Endothelial cell (in vitro differentiated cells): Measurements from ENCODE around the gene NRXN2. TPM values are rescaled to one million over a fixed set of nuclear protein-coding genes. Genes with fewer than 3 reads are reported as not detected.

Experiments
- DNase-seq: peaks from one replicate; pipeline ENCODE4 v3.0.0; 2021; ENCODE audit warnings: low spot score
- H3K27ac Mint-ChIP-seq: one replicate; pipeline ENCODE4 v1.8.0; 2021; ENCODE audit warnings: mixed read lengths, inconsistent platforms; ENCODE audit not compliant: unreplicated experiment
- H3K27me3 Mint-ChIP-seq: one replicate; pipeline ENCODE4 v1.8.0; 2021; ENCODE audit warnings: mild to moderate bottlenecking, moderate library complexity, mixed read lengths, inconsistent platforms; ENCODE audit not compliant: unreplicated experiment
- H3K36me3 Mint-ChIP-seq: one replicate; pipeline ENCODE4 v1.8.0; 2021; ENCODE audit warnings: mild to moderate bottlenecking, low read depth, mixed read lengths, inconsistent platforms; ENCODE audit not compliant: unreplicated experiment
- H3K4me1 Mint-ChIP-seq: one replicate; pipeline ENCODE4 v1.8.0; 2021; ENCODE audit warnings: mild to moderate bottlenecking, mixed read lengths, inconsistent platforms; ENCODE audit not compliant: unreplicated experiment
- H3K4me3 Mint-ChIP-seq: one replicate; pipeline ENCODE4 v1.8.0; 2021; ENCODE audit warnings: mild to moderate bottlenecking, mixed read lengths, inconsistent platforms; ENCODE audit not compliant: unreplicated experiment
- H3K9me3 Mint-ChIP-seq: one replicate; pipeline ENCODE4 v1.8.0; 2021; ENCODE audit warnings: mixed read lengths, inconsistent platforms; ENCODE audit not compliant: unreplicated experiment
- total RNA-seq: library from RNA; stranded (reverse); fragmentation: NEBNext Ultra II Directional; extraction: Animal tissue kit (Norgen Biotek cat#: 25700); gene quantifications from one replicate; pipeline ENCODE4 v1.2.1, GENCODE V29; 2021; ENCODE audit not compliant: unreplicated experiment
- TF ChIP-seq, protein P1 (sequence below): fragments of 200-600 bp; sonication (generic); IDR thresholded peaks from one replicate; pipeline ENCODE4 v1.5.0; 2021; ENCODE audit warnings: antibody characterized with exemption; ENCODE audit not compliant: unreplicated experiment

NRXN2 gene
- total RNA-seq, 1 donor from 2014 or later = 11.5 TPM

DNA sequence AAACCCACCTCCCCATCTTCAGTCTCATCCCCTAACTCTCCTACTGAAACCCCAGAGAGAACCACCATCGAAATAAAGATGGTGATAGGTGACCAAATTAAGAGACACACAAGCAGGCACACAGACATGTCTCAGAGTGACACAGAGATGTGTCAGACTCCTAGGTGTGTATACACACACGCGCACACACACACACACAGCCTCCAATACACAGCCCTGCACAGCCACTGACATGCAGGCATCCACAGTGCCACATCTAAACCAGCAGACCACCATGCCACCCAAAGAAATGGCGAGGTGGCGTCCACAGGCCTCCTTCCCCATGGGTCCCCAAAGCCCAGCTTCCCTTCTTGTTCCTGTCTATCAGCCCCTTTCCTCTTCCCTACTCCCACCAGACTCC lies 27.4 kb downstream of the NRXN2 start:
- DNase-seq = no peak
- TF ChIP-seq, protein P1, sequence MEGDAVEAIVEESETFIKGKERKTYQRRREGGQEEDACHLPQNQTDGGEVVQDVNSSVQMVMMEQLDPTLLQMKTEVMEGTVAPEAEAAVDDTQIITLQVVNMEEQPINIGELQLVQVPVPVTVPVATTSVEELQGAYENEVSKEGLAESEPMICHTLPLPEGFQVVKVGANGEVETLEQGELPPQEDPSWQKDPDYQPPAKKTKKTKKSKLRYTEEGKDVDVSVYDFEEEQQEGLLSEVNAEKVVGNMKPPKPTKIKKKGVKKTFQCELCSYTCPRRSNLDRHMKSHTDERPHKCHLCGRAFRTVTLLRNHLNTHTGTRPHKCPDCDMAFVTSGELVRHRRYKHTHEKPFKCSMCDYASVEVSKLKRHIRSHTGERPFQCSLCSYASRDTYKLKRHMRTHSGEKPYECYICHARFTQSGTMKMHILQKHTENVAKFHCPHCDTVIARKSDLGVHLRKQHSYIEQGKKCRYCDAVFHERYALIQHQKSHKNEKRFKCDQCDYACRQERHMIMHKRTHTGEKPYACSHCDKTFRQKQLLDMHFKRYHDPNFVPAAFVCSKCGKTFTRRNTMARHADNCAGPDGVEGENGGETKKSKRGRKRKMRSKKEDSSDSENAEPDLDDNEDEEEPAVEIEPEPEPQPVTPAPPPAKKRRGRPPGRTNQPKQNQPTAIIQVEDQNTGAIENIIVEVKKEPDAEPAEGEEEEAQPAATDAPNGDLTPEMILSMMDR = no peak
- H3K4me3 Mint-ChIP-seq = no peak overlapping the region
- H3K27ac Mint-ChIP-seq = no peak overlapping the region
- no peaks in the 10 kb centered on the region for H3K36me3 Mint-ChIP-seq
- H3K9me3 Mint-ChIP-seq = no peaks in the 10 kb centered on the region
- H3K27me3 Mint-ChIP-seq = peaks cover 7% of the 10 kb centered on the region
- peaks cover 38% of the 10 kb centered on the region for H3K4me1 Mint-ChIP-seq

GRCh38 chr11:64694821-64695365 lies 28.1 kb downstream of the NRXN2 start:
- no peaks in the 10 kb centered on the region for H3K36me3 Mint-ChIP-seq
- H3K27me3 Mint-ChIP-seq = peaks cover 7% of the 10 kb centered on the region
- H3K4me3 Mint-ChIP-seq = no peak overlapping the region
- TF ChIP-seq, protein P1 = no peak
- no peak overlapping the region for H3K27ac Mint-ChIP-seq
- H3K4me1 Mint-ChIP-seq = peaks cover 38% of the 10 kb centered on the region
- peak; percentile 31 for DNase-seq
- no peaks in the 10 kb centered on the region for H3K9me3 Mint-ChIP-seq

DNA sequence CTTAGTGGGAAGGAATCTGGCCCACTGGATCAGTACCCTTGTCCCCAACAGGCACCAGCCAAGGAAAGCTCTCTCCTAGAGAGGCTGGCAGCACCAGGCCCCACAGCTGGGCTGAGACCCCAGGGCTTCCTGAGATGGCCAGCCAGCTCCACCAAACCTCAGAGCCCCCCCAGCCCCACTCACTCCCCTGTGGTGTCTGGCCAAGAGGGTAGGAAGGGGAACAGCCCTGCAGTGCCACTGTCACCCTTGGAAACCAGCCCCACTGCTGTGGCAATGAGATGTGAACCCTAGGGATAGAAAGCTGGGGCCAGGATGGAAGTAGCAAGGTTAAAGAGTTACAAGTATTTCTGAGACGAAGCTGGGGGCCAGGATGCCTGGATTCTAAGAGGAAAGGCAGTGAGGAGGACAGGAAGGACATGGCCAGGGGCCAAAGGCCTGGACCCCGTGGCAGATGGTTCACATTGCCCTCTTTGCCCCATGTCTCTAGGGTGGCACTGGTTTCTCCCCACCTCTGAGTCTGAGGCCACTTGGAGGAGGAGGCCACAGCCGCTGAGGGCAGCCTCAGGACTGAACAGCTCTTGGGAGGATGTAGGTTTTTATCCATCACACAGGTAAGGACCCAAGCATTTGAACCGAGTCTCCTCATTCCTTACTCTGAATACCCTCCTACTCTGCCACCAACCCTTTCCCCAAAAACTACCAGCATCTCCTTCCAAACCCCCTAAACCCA lies 28.8 kb downstream of the NRXN2 start:
- TF ChIP-seq, protein P1 = no peak
- Mint-ChIP-seq H3K9me3 (no peaks in the 10 kb centered on the region), H3K4me3 (no peak overlapping the region), H3K36me3 (no peaks in the 10 kb centered on the region), H3K27ac (peak overlapping the region; percentile 64), H3K4me1 (peaks cover 42% of the 10 kb centered on the region), H3K27me3 (peaks cover 7% of the 10 kb centered on the region)
- DNase-seq = no peak

DNA sequence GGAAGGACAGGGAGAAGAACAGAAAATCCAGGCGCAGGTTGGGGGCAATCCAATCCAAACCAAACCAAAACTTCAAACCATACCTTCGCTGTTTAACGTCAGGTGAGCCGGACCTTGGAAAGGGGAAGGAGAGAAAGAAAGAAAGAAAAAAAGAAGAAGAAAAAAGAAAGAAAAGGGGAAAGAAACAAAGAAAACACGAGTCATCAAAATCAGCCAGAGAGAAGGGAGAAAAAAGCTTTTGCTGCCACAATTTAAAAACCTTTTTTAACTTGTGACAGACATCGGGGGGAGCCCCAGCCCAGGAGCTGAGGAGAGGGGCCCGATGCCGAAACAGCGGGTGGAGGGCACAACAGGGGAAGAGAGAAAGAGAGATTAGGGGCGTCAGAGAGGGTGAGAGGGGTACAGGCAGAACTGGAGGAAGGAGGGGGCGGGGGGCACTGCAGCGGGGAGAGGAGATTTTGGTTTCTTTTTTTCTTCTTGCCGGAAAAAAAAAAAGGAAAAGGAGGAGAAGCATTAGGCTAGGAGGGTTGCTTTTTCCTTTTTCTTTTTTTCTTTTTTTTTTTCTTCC lies 30.1 kb downstream of the NRXN2 start:
- Mint-ChIP-seq H3K4me3 (no peak overlapping the region), H3K36me3 (no peaks in the 10 kb centered on the region), H3K9me3 (no peaks in the 10 kb centered on the region), H3K27ac (peak overlapping the region; percentile 45), H3K27me3 (peaks cover 7% of the 10 kb centered on the region), H3K4me1 (peaks cover 43% of the 10 kb centered on the region)
- TF ChIP-seq, protein P1 = no peak
- no peak for DNase-seq

DNA sequence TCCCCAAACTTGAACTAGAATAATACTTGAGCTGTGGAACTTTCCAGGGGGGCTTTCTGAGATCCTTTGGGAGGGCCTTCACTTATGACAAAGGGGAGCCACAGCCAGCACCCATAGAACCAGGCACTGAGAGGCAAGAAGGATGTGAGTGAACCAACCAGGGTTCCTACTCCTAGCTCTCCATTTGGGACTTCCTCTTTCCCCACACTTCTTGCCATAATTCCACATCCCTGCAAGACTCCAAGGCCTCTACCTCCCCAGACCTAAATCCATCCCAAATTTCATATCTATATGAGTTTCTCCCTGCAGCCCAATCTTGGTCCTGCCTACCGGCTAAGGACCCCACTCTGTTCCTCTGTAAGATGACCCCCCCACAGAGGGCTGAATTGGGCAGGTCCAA lies 31.5 kb downstream of the NRXN2 start:
- H3K27ac Mint-ChIP-seq = no peak overlapping the region
- peaks cover 4% of the 10 kb centered on the region for H3K27me3 Mint-ChIP-seq

More for the DNA sequence above, 31.5 kb downstream of the NRXN2 start:
- H3K4me1 Mint-ChIP-seq = peaks cover 44% of the 10 kb centered on the region
- no peak for DNase-seq
- H3K9me3 Mint-ChIP-seq = no peaks in the 10 kb centered on the region
- TF ChIP-seq, protein P1 = no peak
- no peak overlapping the region for H3K4me3 Mint-ChIP-seq
- H3K36me3 Mint-ChIP-seq = no peaks in the 10 kb centered on the region
